ENCODE measurements around the gene COL18A1. TPM values are rescaled to one million over a fixed set of nuclear protein-coding genes. Genes with fewer than 3 reads are reported as not detected.
A peak's percentile ranks its signal among the peaks of the same experiment; 100 is the strongest.

The COL18A1 gene
- total RNA-seq, 3 donors from 2014 or later (not counting 1 experiment from before 2014, with no cell fraction given): 12.3 to 22.3 (median 12.7) TPM

GRCh38 chr21:45438391-45439145 is 33.6 kb downstream of the COL18A1 start:
- intact Hi-C loops (cut with micrococcal nuclease): loop anchor here (1.0 kb wide), 2 partner anchors 146 to 298 kb away; no protein-coding TSS in a partner anchor

GRCh38 chr21:45439161-45439872 is 34.4 kb downstream of the COL18A1 start:
- Mint-ChIP-seq H3K4me3 (peak overlapping the region; percentile 78), H3K27me3 (ENCODE audit: low read depth in 2 of 2) (peaks cover 4 to 12% of the 10 kb centered on the region in 2 donors), H3K27ac (peak overlapping the region; percentile 45 to 57), H3K9me3 (no peaks in the 10 kb centered on the region), H3K36me3 (no peaks in the 10 kb centered on the region), H3K4me1 (peaks cover 8 to 15% of the 10 kb centered on the region in 2 donors)
- ATAC-seq (peak; percentile 88 to 92 (median 90)), DNase-seq (peak; percentile 84 to 92)
- Histone ChIP-seq H3K4me3 (ENCODE audit: low read length) (no peak overlapping the region), H3K27me3 (ENCODE audit: control insufficient read depth, insufficient read depth, low read length) (no peaks in the 10 kb centered on the region), H3K4me1 (ENCODE audit: control insufficient read depth, insufficient read depth, low read length) (peaks cover 9% of the 10 kb centered on the region), H3K27ac (ENCODE audit: low read length) (no peak overlapping the region), H3K9me3 (ENCODE audit: control insufficient read depth, insufficient read depth, low read length) (no peaks in the 10 kb centered on the region), H3K36me3 (ENCODE audit: control insufficient read depth, insufficient read depth, low read length) (no peaks in the 10 kb centered on the region)
- intact Hi-C loops (cut with micrococcal nuclease): loop anchor here (1.0 kb wide), 2 partner anchors 147 to 299 kb away; no protein-coding TSS in a partner anchor
- WGBS (ENCODE audit: insufficient coverage): 22% methylated on average over 58 of the region's 58 CpGs
- peak; percentile 94 for TF ChIP-seq CTCF (IDR thresholded peaks at IDR 0.05)

More at GRCh38 chr21:45438391-45439145, 33.6 kb downstream of the COL18A1 start:
- ATAC-seq: no peak
- Mint-ChIP-seq H3K27me3 (ENCODE audit: low read depth in 2 of 2) (peaks cover 4 to 12% of the 10 kb centered on the region in 2 donors), H3K36me3 (no peaks in the 10 kb centered on the region), H3K9me3 (no peaks in the 10 kb centered on the region), H3K4me1 (peaks cover 8 to 11% of the 10 kb centered on the region in 2 donors), H3K4me3 (peak overlapping the region; percentile 78), H3K27ac (peak overlapping the region in 1 of 2 donors; percentile 57)
- no peaks in the 10 kb centered on the region for H3K27me3 ChIP-seq (ENCODE audit: control insufficient read depth, insufficient read depth, low read length)
- no peak for DNase-seq
- H3K9me3 ChIP-seq (ENCODE audit: control insufficient read depth, insufficient read depth, low read length): no peaks in the 10 kb centered on the region
- H3K4me1 ChIP-seq (ENCODE audit: control insufficient read depth, insufficient read depth, low read length): peaks cover 9% of the 10 kb centered on the region
- 82% methylated on average over 26 of the region's 26 CpGs for WGBS (ENCODE audit: insufficient coverage)
- H3K4me3 ChIP-seq (ENCODE audit: low read length): no peak overlapping the region
- H3K36me3 ChIP-seq (ENCODE audit: control insufficient read depth, insufficient read depth, low read length): no peaks in the 10 kb centered on the region
- TF ChIP-seq CTCF (IDR thresholded peaks at IDR 0.05): no peak
- H3K27ac ChIP-seq (ENCODE audit: low read length): no peak overlapping the region

- no peaks in the 10 kb centered on the region for H3K9me3 Mint-ChIP-seq
- Histone ChIP-seq H3K27me3 (ENCODE audit: control insufficient read depth, insufficient read depth, low read length) (no peaks in the 10 kb centered on the region), H3K36me3 (ENCODE audit: control insufficient read depth, insufficient read depth, low read length) (no peaks in the 10 kb centered on the region), H3K4me3 (ENCODE audit: low read length) (no peak overlapping the region), H3K9me3 (ENCODE audit: control insufficient read depth, insufficient read depth, low read length) (no peaks in the 10 kb centered on the region), H3K4me1 (ENCODE audit: control insufficient read depth, insufficient read depth, low read length) (peaks cover 9% of the 10 kb centered on the region), H3K27ac (ENCODE audit: low read length) (no peak overlapping the region)
- ATAC-seq (no peak), DNase-seq (no peak)
- H3K4me3 Mint-ChIP-seq: no peak overlapping the region
- peaks cover 4 to 12% of the 10 kb centered on the region in 2 donors for H3K27me3 Mint-ChIP-seq (ENCODE audit: low read depth in 2 of 2)
- intact Hi-C loops (cut with micrococcal nuclease): loop anchor here (1.0 to 5.0 kb wide), 3 partner anchors 148 to 493 kb away; no protein-coding TSS in a partner anchor
- WGBS (ENCODE audit: insufficient coverage): 94% methylated on average over 28 of the region's 28 CpGs
- H3K36me3 Mint-ChIP-seq: no peaks in the 10 kb centered on the region
- no peak for TF ChIP-seq CTCF (IDR thresholded peaks at IDR 0.05)
- H3K27ac Mint-ChIP-seq: no peak overlapping the region
- peaks cover 8 to 15% of the 10 kb centered on the region in 2 donors for H3K4me1 Mint-ChIP-seq
These were observed 35.0 kb downstream of the COL18A1 start for GRCh38 chr21:45439901-45440461.
